Activated CD4-positive, alpha-beta T cell treated with anti-CD3 and anti-CD28 coated beads, Interleukin-2, Interleukin-6, amounts not matched to agents 100 ng/mL and 50 ng/mL, durations not matched to agents 16 hours and 8 hours (primary cell): ENCODE data around the gene SNRNP70.
"Not testable (repeated sequence)": the region's sequence is repeated elsewhere in the genome, so short reads cannot be mapped to it uniquely, and the experiment has no call there.

Experiments
- DNase-seq: peaks from one replicate; pipeline ENCODE4 v3.0.0-alpha.2; 2020

Gene SNRNP70

DNA sequence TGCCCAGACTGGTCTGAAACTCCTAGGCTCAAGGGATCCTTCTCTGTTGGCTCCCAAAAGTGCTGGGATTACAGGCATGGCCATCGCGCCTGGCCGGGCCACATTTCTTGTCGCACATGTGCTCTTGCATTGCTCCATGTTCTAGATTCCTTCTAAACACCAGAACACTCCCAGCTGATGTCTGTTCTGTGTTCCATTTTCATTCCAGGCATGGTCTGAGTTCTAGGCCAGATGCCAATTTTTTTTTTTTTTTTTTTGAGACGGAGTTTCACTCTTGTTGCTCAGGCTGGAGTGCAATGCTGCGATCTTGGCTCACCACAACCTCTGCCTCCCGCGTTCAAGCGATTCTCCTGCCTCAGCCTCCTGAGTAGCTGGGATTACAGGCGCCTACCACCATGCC, 36.6 kb downstream of the SNRNP70 start:
- not testable (repeated sequence) for DNase-seq

DNA sequence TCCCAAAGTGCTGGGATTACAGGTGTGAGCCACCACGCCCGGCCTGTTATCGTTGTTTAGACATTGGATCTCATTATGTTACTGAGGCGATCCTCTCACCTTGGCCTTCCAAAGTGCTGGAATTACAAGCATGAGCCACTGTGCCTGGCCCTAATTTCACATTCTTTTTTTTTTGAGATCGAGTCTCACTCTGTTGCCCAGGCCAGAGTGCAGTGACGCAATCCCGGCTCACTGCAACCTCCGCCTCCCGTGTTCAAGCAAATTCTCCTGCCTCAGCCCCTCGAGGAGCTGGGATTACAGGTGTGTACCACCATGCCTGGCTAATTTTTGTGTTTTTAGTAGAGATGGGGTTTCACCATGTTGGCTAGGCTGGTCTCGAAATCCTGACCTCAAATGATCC, 38.0 kb downstream of the SNRNP70 start:
- not testable (repeated sequence) for DNase-seq

DNA sequence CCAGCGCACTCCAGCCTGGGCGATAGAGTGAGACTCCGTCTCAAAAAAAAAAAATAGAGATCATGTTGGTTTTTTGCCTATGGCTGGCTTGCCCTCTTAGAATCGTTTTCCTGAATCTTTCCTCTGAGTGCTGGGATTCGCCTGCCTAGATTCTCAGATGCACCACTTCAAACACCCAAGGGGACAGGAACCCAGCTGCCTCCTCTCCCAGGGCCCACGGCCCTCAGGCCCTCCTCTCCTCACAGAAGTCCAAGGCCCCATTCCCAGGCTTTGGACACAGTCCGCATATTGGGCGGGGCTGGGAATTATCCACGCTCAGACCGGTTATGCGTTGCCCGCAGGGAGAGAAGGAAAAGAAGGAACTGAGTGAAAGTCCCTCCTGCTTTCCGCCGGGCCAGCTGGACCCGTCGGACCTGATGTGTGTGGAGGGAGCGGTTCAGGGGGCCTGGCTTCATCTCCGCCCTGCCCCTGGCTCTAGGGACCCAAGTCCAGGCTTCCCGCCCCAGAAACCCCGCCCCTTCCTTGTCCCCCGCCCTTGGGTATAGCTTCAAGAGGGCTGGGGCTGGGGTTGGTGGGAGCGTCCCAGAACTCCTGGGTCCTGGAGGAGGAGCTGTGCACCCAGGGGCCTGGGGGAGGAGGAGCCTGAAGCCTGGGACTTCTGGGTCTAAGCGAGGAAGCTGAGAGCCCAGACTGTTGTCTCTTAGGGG, 39.9 kb downstream of the SNRNP70 start:
- no peak for DNase-seq

DNA sequence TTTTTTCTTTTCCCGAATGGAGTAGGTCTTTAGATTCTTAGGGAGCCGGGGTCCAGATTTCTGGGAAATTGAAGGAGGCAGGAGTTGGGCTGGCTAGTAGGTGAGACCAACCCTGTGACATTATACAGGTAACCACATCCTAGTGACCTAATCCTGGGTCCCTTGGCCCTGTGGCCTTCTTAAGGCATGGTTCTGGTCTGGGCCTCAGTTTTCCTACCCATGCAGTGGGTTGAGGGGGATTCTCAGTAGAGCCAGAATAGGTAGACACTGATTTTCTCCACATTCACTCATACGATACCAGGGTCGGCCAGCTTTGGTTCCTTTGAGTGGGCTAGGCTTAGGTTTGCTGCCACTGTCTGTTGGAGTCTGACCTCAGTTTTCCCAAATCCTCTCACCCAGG, 41.3 kb downstream of the SNRNP70 start:
- no peak for DNase-seq

- not testable (repeated sequence) for DNase-seq
These were observed 42.0 kb downstream of the SNRNP70 start for GRCh38 chr19:49127225-49127624.

- peak; percentile 98 for DNase-seq
These were observed 42.7 kb downstream of the SNRNP70 start for GRCh38 chr19:49127674-49128544.

DNA sequence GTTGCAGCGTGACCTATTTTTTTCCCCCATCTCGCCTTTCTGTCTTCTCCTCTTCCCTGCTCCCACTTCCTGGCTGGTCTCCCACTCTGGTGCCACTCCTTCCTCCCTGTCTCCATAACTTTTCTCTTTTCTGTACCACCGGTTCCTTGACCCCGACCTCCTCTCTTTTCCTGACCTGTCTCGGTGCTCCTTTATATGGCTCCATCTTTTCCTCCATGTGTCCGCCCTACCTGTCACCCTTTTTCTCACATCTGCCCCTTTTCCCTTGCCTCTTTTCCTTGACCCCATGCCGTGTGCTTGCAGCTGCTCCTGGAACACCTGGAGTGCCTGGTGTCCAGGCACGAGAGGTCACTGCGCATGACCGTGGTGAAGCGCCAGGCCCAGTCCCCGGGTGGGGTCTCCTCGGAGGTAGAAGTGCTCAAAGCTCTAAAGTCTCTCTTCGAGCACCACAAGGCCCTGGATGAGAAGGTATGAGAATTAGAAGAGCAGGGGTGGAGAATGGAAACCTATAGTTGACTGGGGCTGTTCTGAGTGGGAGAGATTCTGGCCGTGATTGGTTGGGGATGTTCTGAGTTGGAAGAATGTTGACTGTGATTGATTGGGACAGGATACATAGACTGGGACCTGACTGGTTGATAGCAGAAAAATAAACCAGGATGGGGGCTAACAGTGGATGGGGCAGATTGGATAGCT, 43.4 kb downstream of the SNRNP70 start:
- DNase-seq: no peak

DNA sequence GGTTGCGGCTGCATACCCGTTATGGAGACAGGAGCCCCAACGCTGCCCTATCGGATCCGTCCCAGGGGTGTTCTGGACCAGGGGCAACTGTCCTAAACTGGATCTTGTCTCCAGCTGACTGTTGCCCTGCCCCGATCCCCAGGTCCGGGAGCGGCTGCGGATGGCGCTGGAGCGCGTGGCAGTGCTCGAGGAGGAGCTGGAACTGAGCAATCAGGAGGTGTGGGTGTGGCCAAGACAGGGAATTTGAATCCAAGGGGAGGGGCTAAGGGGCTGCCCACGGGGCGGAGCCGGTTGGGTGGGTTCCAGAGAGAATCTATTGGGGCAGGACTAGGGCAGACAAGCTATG, 44.0 kb downstream of the SNRNP70 start:
- no peak for DNase-seq

DNA sequence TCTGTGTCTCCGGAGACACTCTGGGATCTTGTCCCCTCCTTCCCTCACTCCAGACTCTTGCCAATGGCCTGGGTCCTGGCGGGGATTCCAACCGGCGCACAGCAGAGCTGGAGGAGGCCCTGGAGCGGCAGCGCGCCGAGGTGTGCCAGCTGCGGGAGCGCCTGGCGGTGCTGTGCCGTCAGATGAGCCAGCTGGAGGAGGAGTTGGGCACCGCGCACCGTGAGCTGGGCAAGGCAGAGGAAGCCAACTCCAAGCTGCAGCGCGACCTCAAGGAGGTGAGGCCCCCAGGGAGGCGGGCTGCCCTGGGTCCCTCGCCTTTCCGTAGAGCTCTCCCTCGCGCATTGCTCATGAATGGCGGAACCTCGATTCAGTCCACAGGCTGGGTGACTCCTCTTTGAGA, 45.1 kb downstream of the SNRNP70 start:
- DNase-seq: no peak

DNA sequence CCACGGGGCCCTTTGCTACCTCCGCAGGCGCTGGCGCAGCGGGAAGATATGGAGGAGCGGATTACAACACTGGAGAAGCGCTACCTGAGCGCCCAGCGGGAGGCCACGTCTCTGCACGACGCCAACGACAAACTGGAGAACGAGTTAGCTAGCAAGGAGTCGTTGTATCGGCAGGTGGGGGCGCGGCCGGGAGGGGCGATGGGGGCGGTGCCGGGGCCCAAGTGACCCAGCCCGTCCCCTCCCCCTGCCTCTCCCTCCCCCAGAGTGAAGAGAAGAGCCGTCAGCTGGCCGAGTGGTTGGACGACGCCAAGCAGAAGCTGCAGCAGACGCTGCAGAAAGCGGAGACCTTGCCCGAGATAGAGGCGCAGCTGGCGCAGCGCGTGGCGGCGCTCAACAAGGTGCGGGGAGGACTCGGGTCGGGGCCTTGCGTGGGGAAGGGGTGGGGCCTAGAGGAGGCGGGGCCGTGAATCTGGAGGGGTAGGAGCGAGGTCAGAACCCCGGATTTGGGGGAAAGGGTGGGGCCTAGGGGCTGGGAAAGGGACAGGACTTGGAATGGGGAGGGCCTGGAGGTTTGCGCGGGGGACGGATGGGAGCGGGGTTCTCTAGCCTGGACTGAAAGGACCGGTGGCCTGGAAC, 47.8 kb downstream of the SNRNP70 start:
- no peak for DNase-seq

- peak; percentile 32 for DNase-seq
These were observed 48.6 kb downstream of the SNRNP70 start for GRCh38 chr19:49133621-49134454.

DNA sequence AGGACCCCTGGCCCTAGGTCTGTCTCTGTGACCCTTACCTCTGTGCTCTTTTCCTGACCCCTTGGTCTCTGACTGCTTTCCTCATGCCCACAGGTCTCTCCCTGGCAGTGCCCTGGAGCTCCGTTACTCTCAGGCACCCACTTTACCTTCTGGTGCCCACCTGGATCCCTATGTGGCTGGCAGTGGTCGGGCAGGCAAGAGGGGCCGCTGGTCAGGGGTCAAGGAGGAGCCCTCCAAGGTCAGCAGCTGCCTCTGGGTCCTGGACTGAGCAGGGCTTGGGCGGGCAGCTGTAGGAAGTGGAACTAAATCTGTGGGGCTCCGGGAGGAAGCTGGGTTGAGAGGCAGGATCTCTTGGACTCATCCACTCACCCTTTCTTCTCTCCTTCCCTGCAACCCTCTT, 50.4 kb downstream of the SNRNP70 start:
- no peak for DNase-seq

- DNase-seq: no peak
These were observed 51.5 kb downstream of the SNRNP70 start for GRCh38 chr19:49136771-49137171.

DNA sequence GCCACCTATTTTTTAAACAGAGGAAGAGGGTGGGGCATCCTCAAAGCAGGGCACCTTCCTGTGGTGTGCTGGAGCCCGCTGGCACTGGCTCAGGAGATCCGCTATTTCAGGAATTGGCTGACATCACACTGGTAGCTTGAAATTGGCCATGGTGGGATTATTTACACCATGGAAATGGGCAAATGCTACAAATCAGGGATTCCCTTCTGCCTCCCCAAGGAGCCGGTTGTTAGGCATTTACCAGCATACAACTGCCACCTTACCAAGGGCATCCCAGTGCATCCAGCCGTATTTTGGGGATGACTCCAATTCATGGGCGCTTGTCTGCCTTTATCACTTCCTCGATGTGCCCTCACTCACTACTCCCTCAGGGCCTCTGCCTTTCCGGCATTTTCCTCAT, 55.7 kb downstream of the SNRNP70 start:
- DNase-seq: no peak

DNA sequence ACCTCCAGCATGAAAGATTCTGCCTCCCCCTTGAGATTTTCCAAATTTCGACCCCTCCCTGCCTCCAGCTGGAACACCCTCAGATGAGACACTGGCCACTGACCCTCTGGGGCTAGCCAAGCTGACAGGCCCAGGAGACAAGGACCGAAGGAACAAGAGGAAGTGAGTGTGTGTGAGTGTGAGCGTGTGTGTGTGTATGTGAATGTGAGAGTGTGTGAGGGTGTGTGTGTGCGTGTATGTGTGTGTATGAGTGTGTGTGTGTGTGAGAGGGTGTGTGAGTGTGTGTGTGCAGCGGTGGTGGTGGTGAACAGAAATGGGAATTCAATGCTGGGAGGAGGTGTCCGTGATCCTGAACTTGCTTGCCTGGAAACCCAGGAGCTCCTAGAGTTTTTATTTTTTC, 56.1 kb downstream of the SNRNP70 start:
- DNase-seq: no peak

- DNase-seq: peak; percentile 79
These were observed 57.6 kb downstream of the SNRNP70 start for GRCh38 chr19:49142866-49143335.

DNA sequence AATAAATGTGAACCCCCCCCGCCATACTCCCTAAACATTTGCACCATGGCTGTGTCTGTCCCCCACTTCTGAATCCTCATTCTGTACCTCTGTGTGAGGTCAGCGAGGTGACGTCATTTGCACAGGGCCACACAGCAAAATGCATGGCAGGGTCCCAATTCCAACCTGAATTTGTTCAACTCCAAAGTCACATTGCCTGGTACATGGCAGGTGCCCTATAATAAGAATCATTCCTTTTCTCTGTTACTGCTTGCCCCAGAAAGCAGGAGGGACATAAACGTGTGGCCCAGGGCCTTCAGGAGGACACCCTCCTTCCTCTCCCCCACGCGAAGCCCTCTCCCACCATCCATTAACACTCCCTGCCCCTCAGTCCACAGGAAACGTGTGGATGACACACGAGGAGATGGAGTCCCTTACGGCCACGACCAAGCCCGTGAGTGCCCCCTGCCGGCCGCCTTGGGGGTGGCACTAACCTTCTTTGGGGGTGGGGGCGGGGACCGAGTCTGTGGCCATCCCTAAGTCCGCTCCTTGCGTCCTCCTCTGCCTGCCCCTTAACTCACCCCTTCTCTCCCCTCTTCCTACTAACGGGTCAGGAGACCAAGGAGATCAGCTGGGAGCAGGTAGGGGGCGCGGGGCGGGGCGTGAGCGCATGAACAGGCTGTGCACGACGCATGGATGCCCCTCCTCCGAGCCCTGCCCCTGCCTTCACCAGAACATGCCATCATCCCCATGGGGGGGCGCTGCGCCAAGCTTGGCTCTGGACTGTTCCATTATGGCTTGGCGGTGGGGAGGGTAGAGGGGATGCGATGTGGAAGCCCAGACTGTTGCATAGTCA, 60.5 kb downstream of the SNRNP70 start:
- peak; percentile 85 for DNase-seq

DNA sequence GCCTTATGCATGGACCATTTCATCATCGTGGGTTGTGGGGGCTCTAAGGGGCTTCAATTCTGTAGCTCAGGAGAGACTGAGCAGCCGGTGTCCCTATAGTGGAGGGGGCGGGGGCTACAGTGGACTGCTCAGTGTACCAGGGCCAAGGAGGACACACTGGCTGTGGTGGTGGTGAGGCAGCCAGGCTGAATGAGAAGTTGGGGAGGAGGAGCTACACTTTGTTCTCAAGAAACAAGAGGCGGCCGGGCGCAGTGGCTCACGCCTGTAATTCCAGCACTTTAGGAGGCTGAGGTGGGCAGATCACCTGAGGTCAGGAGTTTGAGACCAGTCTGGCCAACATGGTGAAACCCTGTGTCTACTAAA, 61.1 kb downstream of the SNRNP70 start:
- DNase-seq: not testable (repeated sequence)

GRCh38 chr19:49148044-49148682, 62.9 kb downstream of the SNRNP70 start:
- no peak for DNase-seq

DNA sequence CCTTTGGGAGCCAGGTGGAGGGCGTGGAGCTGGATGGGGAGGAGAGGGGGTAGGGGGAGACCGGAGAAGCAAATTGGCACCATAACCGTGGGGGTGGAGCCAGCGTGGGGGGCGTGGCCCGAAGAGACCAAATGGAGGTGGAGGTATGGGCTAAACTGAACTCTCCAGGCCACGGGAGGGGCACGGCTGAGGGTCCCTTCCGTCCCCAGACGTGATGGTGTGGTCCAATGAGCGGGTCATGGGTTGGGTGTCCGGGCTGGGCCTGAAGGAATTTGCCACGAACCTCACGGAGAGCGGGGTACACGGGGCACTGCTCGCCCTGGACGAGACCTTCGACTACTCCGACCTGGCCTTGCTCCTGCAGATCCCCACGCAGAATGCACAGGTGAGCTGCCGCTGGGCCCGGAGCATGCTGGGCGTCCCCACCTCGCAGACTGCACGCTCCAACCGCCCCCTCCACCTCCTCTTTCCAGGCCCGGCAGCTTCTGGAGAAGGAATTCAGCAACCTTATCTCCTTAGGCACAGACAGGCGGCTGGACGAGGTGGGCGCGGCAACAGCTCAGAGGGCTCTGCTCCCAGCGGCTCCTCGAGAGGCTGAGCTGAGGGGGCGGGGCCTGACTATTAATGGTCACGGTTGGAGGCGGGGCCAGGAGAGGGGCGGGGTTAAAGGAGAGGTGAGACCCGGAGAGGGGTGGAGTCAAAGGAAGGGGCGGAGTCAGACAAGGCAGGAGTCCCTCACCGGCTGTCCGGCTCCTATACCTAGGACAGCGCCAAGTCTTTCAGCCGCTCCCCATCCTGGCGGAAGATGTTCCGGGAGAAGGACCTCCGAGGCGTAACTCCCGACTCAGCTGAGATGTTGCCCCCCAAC, 63.8 kb downstream of the SNRNP70 start:
- DNase-seq: peak; percentile 85
